Caco-2 (cell line): ENCODE measurements around the gene CCZ1B. TPM values are rescaled to one million over a fixed set of nuclear protein-coding genes. Genes with fewer than 3 reads are reported as not detected.
"Not testable (repeated sequence)": the region's sequence is repeated elsewhere in the genome, so short reads cannot be mapped to it uniquely, and the experiment has no call there.

Experiments used
- BruUV-seq: library from RNA; stranded (reverse); fragments of 400-500 nt; replicated peaks from 2 replicates; lab custom pipeline; 2021; lab: Mats Ljungman, UMichigan
- CTCF ChIA-PET: fragments of 300-600 bp; sonication (Branson Sonifier 250); formaldehyde crosslinking; loops from one replicate; lab custom pipeline; 2022; ENCODE audit warnings: antibody characterized with exemption; lab: Charles Lee
- POLR2A ChIA-PET: fragments of 300-600 bp; sonication (Branson Sonifier 250); formaldehyde crosslinking; loops from one replicate; lab custom pipeline; 2022; ENCODE audit warnings: antibody characterized with exemption; lab: Charles Lee
- DNase-seq, 2 experiments: peaks; one replicate each; pipeline versions ENCODE4 v3.0.0 to v3.0.0-alpha.2; 2020 to 2022
- H3K27me3 ChIP-seq: replicated peaks from 2 replicates; pipeline ENCODE4 v1.6.0; 2011; ENCODE audit warnings: low read length; ENCODE audit not compliant: control insufficient read depth, insufficient read depth
- H3K36me3 ChIP-seq: 2 replicates; pipeline ENCODE4 v1.5.1; 2011; ENCODE audit warnings: low read length; ENCODE audit not compliant: control insufficient read depth, insufficient read depth
- H3K4me1 ChIP-seq: fragments of 250-450 bp; sonication (Bioruptor Pico); 2 replicates; pipeline ENCODE4 v1.5.1; 2020; ENCODE audit warnings: mild to moderate bottlenecking
- H3K4me3 ChIP-seq: 2 replicates; pipeline ENCODE4 v1.5.1; 2011; ENCODE audit warnings: low read depth, mild to moderate bottlenecking, control low read depth, low read length
- H3K9me3 ChIP-seq: fragments of 250-450 bp; sonication (Bioruptor Pico); 2 replicates; pipeline ENCODE4 v1.5.1; 2020; ENCODE audit warnings: mild to moderate bottlenecking, moderate library complexity
- H3K27ac Mint-ChIP-seq: one replicate; pipeline ENCODE4 v1.8.0; 2022; ENCODE audit warnings: mixed read lengths; ENCODE audit not compliant: unreplicated experiment
- H3K27me3 Mint-ChIP-seq: one replicate; pipeline ENCODE4 v1.8.0; 2022; ENCODE audit warnings: mixed read lengths; ENCODE audit not compliant: insufficient read depth, unreplicated experiment
- H3K36me3 Mint-ChIP-seq: one replicate; pipeline ENCODE4 v1.8.0; 2022; ENCODE audit warnings: mild to moderate bottlenecking, mixed read lengths; ENCODE audit not compliant: insufficient read depth, unreplicated experiment
- H3K4me1 Mint-ChIP-seq: one replicate; pipeline ENCODE4 v1.8.0; 2022; ENCODE audit warnings: low read depth, mixed read lengths; ENCODE audit not compliant: unreplicated experiment
- H3K4me3 Mint-ChIP-seq: one replicate; pipeline ENCODE4 v1.8.0; 2022; ENCODE audit warnings: mild to moderate bottlenecking, moderate library complexity, mixed read lengths; ENCODE audit not compliant: unreplicated experiment
- H3K9me3 Mint-ChIP-seq: one replicate; pipeline ENCODE4 v1.8.0; 2022; ENCODE audit warnings: mixed read lengths; ENCODE audit not compliant: unreplicated experiment
- intact Hi-C: fragments of 100-400 bp; cut with micrococcal nuclease; formaldehyde crosslinking; loops from one replicate; pipeline ENCODE4 v1.10.0; 2022; ENCODE audit not compliant: unreplicated experiment
- total RNA-seq: library from RNA; stranded (reverse); gene quantifications from 2 replicates; pipeline ENCODE4 v1.2.3, GENCODE V29; 2022

CCZ1B gene
- total RNA-seq, 1 experiment from 2014 or later, result 60.1 TPM

GRCh38 chr7:6847751-6848150 is 21.7 kb upstream of the CCZ1B start:
- POLR2A ChIA-PET, H3K4me1 ChIP-seq, H3K27me3 Mint-ChIP-seq, H3K36me3 Mint-ChIP-seq, H3K9me3 Mint-ChIP-seq, H3K27me3 ChIP-seq, H3K4me3 Mint-ChIP-seq, DNase-seq, H3K27ac Mint-ChIP-seq, H3K4me3 ChIP-seq, H3K9me3 ChIP-seq, H3K4me1 Mint-ChIP-seq, BruUV-seq, CTCF ChIA-PET, intact Hi-C loops, H3K36me3 ChIP-seq: not testable (repeated sequence)

DNA sequence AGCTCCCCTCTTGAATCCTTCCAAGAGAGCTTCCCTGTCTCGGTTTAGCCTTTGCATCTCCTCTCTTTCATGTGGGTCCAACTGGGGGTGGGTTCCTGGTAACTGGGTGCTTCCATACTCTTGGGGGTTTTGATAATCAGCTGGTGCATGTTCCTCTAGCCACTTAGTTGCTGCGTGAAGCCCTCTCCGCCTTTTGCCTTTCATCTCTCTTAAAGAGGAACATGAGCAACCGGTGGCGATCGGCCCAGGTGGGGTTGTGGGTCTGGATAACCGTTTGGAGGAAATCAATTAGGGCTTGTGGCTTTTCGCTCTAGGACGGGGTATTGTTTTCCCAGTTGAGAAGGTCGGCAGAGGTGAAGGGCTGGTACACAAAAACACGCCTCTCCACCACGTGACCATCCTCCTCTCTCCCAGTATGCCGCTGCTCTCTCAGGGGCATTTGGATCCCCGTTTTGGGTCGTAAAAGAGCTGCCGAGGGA is 19.9 kb upstream of the CCZ1B start:
- H3K9me3 ChIP-seq, BruUV-seq, CTCF ChIA-PET, H3K4me1 ChIP-seq, H3K9me3 Mint-ChIP-seq, intact Hi-C loops, POLR2A ChIA-PET, H3K4me3 Mint-ChIP-seq, H3K27ac Mint-ChIP-seq, H3K4me3 ChIP-seq, H3K27me3 Mint-ChIP-seq, H3K4me1 Mint-ChIP-seq, H3K27me3 ChIP-seq, H3K36me3 ChIP-seq, H3K36me3 Mint-ChIP-seq, DNase-seq: not testable (repeated sequence)

- POLR2A ChIA-PET, H3K27ac Mint-ChIP-seq, H3K9me3 Mint-ChIP-seq, H3K27me3 Mint-ChIP-seq, H3K4me3 ChIP-seq, DNase-seq, CTCF ChIA-PET, H3K27me3 ChIP-seq, H3K4me1 ChIP-seq, H3K36me3 Mint-ChIP-seq, H3K4me3 Mint-ChIP-seq, intact Hi-C loops, BruUV-seq, H3K36me3 ChIP-seq, H3K4me1 Mint-ChIP-seq, H3K9me3 ChIP-seq: not testable (repeated sequence)
Measured at GRCh38 chr7:6843654-6844053, 17.6 kb upstream of the CCZ1B start.

DNA sequence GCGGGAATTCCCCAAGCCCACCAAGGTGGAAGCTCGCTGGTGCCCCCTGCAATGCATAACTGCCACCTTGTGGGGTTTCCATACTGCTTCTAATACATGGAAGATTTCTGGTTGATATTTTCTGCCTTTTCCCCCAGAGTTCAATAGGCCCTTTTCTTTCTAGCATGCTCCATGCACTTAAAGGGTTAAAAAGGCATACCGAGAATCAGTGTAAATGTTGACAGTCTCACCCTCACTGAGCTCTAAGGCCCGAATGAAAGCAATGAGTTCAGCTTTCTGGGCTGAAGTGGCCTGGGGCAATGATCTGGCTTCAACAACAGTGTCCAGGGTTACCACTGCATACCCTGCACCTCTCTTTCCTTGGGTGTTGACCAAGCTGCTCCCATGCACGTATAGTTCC is 17.0 kb upstream of the CCZ1B start:
- H3K4me1 ChIP-seq, H3K36me3 ChIP-seq, H3K27me3 ChIP-seq, CTCF ChIA-PET, H3K27ac Mint-ChIP-seq, H3K9me3 ChIP-seq, intact Hi-C loops, H3K9me3 Mint-ChIP-seq, H3K27me3 Mint-ChIP-seq, POLR2A ChIA-PET, DNase-seq, H3K4me1 Mint-ChIP-seq, BruUV-seq, H3K4me3 ChIP-seq, H3K36me3 Mint-ChIP-seq: not testable (repeated sequence)
- H3K4me3 Mint-ChIP-seq, result peak overlapping the region; percentile 14

GRCh38 chr7:6842278-6842921 is 16.3 kb upstream of the CCZ1B start:
- BruUV-seq, POLR2A ChIA-PET: not testable (repeated sequence)

GRCh38 chr7:6837081-6837480 is 11.0 kb upstream of the CCZ1B start:
- BruUV-seq, H3K9me3 Mint-ChIP-seq, H3K36me3 Mint-ChIP-seq, H3K4me3 Mint-ChIP-seq, POLR2A ChIA-PET, H3K27ac Mint-ChIP-seq, H3K27me3 Mint-ChIP-seq, H3K36me3 ChIP-seq, H3K4me3 ChIP-seq, H3K27me3 ChIP-seq, intact Hi-C loops, CTCF ChIA-PET, H3K9me3 ChIP-seq, H3K4me1 Mint-ChIP-seq: not testable (repeated sequence)
- peak in 1 of 2 experiments; percentile 55 for DNase-seq
- H3K4me1 ChIP-seq, result peaks cover 11% of the 10 kb centered on the region

More at GRCh38 chr7:6842278-6842921, 16.3 kb upstream of the CCZ1B start:
- intact Hi-C loops, H3K4me1 ChIP-seq, H3K27me3 ChIP-seq, H3K9me3 Mint-ChIP-seq, H3K36me3 ChIP-seq, H3K9me3 ChIP-seq, DNase-seq, H3K27ac Mint-ChIP-seq, H3K4me3 ChIP-seq, H3K4me3 Mint-ChIP-seq, CTCF ChIA-PET, H3K27me3 Mint-ChIP-seq, H3K36me3 Mint-ChIP-seq: not testable (repeated sequence)
- peaks cover 10% of the 10 kb centered on the region for H3K4me1 Mint-ChIP-seq

DNA sequence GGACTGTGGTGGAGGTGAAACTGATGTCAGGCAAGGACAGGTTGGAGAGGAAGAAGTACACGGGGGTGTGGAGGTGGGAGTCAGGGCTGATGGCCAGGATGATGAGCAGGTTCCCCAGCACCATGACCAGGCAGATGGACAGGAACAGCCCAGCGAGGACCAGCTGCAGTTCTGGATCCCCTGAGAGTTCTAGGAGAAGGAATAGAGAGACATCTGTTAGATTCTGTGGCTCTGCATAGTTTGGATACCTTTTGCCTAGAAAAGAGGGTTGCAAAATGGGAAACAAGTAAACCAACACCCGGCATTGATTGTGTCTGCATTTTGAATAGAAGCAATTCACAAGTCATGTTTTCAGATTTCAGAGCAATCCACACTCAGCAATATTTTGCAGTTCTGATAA is 9.4 kb upstream of the CCZ1B start:
- intact Hi-C loops, CTCF ChIA-PET, H3K27me3 Mint-ChIP-seq, H3K4me3 Mint-ChIP-seq, H3K36me3 Mint-ChIP-seq, BruUV-seq, H3K9me3 Mint-ChIP-seq, H3K36me3 ChIP-seq, H3K4me3 ChIP-seq, H3K9me3 ChIP-seq, POLR2A ChIA-PET, H3K27ac Mint-ChIP-seq, H3K4me1 Mint-ChIP-seq, H3K27me3 ChIP-seq, DNase-seq: not testable (repeated sequence)
- H3K4me1 ChIP-seq, result peaks cover 11% of the 10 kb centered on the region
